Midbrain (tissue), 1 donor: ENCODE data around the gene VIL1.

Experiments
- DNase-seq: peaks from one replicate; lab custom pipeline; 2025; lab: John Stamatoyannopoulos, UW

Gene VIL1

DNA sequence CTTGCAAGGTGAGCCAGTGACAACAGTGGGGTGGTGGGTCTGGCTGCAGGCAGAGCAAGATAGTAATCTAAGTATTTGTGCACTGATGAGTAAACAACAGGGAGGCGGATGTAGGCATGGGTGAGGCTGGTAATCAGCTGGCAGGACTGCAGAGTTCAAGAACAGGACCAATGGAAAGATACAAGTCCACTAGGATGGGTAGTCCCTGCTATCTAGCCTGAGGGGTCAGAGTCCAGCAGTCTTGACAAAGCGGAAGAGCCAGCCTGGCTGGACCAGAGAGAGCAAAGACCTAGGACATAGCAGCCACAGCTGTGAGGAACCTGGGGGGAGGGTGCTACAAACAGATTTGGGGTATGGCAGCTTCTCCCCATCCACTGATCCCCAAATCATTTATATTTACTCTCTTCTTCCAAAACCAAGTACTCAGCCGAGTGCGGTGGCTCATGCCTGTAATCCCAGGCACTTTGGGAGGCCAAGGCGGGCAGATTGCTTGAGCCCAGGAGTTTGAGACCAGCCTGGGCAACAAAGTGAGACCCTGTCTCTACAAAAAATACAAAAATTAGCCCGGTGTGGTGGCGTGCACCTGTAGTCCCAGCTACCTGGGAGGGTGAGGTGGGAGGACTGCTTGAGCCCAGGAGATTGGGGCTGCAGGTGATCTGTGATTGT is 25.9 kb downstream of the VIL1 start:
- DNase-seq = no peak

DNA sequence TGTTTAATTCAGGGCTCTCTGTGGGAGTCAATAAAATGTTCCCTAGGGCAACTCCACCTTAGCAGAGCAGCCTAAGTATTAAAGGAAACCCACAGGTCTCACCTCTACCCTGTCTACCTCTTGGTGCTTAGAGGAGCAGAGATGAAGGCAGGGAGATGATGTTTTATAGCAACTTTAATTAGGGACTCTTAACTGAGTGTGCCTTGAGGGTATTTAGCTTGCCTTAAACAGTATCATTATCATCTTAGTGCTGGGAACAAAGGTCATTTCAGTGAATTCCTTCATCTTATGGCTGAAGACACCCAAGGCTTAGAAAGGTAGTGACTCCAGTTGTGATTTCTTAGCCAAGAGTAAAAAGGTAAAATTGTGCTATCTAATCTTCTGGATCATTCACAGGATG is 26.7 kb downstream of the VIL1 start:
- DNase-seq = no peak

DNA sequence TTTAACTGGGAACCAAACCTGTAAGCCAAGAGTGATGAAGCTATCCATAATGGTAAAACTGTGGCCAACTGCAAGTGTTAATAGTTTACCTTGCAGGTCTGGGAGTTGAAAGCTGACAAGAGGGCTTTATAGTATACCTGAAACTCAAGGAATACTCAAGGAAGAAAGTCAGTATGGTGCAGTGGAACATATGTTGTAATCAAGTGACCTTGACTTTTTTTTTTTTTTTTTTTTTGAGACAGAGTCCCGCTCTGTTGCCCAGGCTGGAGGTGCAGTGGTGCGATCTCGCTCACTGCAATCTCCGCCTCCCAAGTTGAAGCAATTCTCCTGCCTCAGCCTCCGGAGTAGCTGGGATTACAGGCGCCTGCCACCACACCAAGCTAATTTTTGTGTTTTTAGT is 27.6 kb downstream of the VIL1 start:
- no peak for DNase-seq

DNA sequence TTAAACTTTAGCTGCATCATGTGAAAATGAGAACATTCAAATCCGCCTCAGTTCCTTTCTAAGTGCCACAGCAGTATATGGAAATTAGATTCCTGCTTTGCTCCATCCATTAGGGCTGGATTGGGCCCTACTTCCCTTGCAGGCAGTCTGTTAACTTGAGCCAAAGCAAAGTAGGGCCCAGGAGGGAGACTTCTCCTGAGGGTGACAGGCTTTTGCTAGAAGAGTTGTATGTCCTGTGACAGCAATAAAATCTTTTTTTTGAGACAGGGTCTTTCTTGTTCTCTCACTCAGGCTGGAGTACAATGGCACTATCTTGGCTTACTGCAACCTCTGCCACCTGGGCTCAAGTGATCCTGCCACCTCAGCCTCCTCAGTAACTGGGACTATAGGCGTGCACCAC is 28.1 kb downstream of the VIL1 start:
- DNase-seq = no peak

DNA sequence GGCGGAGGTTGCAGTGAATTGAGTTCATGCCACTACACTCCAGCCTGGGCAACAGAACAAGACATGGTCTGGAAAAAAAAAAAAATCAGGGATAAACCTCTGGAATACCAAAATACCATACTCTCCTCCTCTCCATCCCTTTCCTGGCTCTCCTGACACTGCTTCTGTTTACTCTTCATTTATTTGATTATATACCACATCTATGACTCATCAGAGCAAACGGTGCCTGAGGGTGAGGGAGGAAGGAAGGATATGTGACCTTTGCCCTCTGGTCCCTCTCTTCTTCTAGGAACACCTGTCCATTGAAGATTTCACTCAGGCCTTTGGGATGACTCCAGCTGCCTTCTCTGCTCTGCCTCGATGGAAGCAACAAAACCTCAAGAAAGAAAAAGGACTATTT is 30.0 kb downstream of the VIL1 start:
- no peak for DNase-seq

DNA sequence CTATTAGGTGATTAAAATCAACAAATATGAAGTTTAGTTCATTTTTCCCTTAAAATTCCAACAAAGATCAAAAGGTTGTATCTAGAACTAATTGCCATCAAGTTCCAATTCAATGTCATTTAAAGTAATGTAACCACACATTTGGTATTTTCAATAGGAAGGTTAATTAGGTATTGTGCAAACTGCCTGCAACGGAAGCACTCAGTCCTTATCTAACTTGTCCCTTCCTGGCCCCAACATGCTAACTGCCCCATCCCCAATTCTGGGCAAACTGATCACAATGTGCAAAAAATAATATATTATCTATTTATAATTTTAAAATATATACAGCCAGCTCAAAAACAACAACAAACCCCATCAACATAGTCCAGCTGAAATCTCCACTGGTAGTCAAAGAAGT is 33.2 kb downstream of the VIL1 start:
- no peak for DNase-seq

DNA sequence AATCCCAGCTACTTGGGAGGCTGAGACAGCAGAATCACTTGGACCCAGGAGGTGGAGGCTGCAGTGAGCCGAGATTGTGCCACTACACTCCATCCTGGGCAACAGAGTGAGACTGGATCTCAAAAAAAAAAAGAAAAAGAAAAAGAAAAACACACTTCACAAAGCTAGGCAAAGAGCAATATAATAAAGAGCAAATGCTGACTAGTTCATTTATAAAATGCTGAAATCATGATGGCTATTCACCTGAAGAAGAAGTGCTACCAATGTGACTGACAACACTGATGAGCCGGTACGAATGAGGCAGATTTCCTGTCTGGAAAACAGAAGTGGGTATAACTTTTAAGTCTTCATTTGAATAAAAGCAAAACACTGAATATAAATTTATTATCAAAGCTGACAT is 37.9 kb downstream of the VIL1 start:
- DNase-seq = no peak

DNA sequence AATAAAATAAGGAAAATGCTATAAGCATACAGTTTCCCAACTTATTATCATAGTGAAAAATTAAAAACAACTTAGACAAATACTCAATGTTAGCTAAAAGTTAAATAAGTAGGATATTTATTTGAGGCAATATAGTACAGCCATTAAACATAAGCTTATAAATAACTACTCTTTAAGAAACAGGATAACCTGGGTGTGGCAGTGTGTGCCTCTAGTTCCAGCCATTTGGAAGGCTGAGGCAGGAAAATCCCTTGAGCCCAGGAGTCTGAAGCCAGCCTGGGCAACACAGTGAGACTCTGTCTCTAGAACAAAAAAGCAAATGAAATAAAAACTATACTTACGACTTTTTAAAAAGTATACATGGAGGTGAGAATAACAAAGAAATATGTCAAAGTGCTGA is 39.7 kb downstream of the VIL1 start:
- DNase-seq = no peak

DNA sequence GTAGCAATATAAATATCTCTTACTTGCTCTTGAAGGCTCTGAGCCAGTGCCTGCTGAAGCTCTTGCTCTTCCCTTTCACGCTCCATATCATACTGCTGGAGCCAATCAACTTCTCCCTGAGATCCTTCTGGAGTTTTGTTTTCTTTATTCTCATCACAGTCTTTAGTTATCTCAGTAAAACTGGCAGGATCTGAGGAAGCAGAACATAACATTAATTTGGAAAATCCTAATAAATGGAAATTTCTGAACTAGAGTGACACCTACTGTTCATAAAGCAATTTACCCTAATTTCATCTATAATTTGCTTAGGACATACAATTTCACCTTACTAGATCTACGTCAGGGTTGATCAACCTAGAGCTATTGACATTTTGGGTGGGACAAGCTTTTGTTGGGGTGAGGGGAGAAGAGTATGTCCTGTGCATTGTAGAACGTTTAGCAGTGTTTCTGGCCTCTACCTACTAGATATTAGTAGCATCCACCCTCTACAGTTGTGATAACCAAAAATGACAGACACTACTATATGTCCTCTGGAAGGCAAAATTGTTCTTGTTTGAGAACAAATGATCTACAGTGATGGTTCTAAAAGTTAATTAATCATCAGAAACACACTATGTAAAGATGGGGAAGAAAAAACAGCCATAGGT is 47.2 kb downstream of the VIL1 start:
- no peak for DNase-seq

DNA sequence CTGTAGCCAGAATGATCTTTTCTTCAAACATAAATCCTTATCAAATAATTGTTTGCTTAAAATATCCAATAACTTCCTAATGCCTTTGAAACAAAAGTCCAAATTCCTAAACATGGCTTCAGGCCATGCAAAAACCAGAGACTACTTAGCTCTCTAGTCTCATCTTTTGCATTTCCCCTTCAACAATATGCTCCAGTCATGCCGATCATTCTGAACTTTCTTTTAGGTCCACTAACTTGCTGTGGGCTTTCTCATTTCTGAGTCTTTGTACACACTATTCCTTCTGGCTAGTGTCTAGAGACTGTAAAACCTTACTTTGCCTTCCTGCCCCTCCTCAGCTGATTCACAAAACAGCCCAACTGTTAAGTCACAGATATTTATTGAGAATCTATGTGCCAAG is 51.5 kb downstream of the VIL1 start:
- DNase-seq = no peak

DNA sequence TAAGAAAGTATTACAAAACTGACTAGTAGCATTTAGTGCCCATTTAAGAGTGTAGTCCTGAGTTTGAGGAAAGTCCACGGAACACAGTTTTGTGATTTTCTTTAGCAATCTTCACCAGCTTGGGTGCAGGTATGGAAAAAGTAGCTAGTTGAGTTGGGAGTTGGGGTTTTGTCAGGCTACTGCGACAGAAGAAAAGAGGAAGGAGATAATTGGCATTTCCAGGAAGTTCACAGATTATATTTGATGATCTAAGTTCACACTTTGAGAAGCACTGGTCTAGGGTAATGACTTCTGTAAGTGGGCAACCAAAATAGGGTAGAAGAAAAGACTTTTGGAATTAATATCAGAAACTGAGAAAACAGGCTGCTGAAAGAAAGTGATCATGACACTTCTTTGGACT is 52.1 kb downstream of the VIL1 start:
- no peak for DNase-seq

DNA sequence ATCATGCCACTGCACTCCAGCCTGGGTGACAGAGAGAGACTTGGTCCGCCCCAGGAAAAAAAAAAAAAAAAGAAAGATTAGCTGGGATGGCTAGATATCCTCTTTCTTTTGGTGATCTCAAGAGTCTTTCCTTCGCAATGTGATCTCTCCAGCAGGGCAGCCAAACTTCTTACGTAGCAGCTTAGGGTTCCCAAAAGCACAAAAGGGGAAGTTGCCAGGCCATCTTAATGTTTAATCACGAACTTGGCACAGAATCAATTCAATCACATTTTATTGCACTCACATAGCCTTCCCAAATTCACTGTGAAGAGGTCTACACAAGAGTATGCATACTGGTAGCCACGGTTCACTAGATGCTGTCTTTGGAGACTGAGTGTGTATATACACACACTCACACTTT is 53.1 kb downstream of the VIL1 start:
- no peak for DNase-seq

DNA sequence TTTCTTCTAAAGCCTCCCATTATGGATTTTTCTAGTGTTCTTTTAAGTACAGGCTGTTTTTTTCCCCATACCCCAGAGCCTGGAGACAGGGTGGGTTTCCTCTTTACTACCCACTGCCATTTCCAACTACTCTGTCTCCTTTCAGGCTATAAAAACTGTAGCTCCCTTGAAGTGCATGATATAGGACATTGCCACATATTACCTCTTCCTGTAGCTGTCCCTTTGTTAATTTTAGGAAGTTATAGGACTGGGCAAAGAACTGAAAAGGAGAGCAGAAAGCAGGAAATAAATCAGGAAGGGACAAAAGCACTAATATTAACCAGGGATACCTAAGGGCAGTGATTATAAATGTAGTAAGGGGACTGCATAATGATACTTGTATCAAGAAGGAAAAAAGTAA is 54.1 kb downstream of the VIL1 start:
- DNase-seq = no peak

DNA sequence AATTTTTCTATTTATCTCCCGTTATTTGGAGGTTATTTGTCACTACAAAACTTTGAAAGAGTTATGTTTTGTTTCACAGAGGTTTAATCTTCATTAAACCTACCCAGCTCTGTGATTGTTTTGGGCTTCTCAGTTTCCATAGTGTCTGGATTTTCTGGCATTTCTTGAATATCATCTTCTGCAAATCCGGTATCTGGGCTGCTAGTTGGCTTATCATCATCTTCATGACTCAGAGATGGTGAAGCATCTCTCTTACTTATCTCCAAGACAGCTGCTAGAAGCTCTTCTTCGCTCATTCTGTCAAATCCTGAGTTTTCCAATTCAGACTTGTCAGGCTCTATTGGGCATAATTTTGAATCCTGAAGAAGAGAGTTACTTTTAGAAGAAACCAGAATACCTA is 55.6 kb downstream of the VIL1 start:
- no peak for DNase-seq

DNA sequence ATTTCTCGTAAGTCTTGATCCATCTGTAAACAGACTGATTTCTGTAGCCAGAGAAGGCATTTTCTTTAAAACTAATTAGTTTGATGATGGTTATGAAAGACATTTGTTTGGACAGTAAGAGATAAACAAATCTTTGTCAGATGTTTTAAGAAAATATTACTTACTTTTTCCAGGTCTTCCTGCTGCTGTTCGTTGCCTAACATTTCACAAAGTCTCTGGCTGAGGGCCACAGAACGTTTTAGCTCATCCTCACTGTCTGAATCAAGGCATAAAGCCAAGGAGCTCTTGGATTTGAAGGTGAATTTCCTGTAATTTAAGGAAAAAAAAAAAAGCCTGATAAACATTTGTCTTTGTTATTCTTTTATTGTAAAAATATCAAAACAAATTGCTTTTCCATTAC is 57.8 kb downstream of the VIL1 start:
- no peak for DNase-seq

DNA sequence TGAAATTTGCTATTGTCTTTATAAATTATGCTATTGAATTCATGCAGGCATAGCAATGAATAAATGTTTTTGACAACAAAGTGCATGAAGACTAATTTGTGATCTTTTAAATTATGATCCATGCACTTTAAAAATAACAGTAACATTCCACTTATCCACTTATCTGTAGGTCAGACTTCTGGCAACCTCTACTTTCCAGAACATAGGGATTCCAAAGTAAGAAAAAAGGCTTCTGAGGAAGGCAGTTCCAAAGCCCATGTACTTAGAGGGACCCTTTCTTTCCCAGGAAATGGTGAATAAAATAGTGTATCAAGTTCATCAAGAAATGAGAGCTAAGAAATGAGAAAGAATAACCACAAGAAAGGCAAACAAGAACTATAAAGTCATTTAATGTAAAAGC is 58.3 kb downstream of the VIL1 start:
- DNase-seq = no peak

DNA sequence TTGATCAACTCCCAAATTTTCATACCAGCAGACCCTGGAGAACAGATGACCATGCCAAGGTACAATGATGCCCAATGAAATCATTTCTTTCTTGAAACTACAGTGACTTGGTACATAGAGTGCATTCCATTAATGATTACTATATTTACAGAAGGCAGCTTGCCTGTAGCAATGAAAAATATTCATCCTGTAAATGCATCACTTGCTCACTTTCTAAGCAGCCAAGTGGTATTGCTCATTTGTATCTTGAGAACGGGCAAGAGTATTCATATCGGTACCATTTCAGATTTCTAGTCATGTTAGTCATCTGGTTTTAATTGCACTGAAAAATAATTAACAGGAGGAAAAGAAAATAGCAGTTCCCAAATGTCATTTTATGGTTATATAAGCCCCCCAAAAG is 59.6 kb downstream of the VIL1 start:
- DNase-seq = no peak

DNA sequence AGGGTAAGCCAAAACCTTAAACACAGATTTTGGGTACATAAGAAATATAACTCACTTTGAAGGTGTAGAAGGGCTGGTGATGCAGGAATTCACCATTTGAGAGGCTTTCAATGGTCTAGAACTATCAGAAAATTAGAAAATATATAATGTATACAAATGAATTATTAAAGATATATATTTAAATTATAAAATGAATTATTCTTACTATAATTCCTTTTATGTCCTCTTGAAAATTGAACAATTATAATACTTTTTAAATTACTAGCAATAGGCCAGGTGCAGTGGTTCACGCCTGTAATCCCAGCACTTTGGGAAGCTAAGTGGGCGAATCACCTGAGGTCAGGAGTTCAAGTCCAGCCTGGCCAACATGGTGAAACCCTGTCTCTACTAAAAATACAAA is 60.7 kb downstream of the VIL1 start:
- no peak for DNase-seq

DNA sequence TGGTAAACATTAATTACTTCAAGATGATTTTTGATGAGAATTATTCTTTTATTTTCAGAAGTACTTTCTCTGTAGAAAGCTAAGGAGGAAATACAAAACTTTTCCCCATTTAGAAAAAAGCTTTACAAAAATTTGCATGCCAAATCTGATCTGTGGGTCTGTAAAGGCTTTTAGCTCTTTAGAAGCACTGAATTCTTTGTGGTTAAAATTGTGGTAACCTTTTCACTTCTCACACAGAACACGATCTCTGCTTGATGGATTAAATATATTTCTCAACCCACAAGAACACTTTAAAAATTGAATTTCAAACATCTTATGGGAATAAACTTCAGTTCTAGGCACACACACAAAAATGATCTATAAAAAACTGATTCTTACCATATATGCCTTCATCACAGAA is 63.7 kb downstream of the VIL1 start:
- no peak for DNase-seq

DNA sequence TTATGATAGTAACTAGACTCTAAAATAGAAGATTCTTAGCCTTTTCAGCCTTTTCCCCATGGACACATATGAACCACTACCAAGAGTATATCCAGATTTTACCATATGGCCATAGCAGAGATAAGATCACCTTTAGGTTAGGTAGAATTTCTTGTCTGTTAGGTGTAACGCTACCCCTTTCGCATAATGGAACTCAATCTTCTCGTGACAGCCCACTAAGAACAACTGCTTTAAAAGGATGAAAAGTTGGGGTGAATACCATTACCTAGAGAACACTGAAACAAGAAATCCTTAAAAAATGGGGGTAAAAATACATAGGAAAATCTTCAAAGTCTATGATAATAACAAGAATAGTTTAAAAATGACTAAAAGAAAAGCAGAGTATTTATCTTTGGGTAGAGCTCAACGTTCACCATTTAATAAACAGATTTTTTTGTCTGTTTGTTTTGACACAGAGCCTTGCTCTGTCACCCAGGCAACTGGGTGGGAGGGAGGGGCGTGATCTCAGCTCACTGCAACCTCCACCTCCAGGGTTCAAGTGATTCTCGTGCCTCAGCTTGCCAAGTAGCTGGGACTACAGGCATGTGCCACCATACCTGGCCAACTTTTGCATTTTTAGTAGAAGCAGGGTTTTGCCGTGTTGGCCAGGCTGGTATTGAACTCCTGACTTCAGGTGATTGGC is 67.2 kb downstream of the VIL1 start:
- no peak for DNase-seq

DNA sequence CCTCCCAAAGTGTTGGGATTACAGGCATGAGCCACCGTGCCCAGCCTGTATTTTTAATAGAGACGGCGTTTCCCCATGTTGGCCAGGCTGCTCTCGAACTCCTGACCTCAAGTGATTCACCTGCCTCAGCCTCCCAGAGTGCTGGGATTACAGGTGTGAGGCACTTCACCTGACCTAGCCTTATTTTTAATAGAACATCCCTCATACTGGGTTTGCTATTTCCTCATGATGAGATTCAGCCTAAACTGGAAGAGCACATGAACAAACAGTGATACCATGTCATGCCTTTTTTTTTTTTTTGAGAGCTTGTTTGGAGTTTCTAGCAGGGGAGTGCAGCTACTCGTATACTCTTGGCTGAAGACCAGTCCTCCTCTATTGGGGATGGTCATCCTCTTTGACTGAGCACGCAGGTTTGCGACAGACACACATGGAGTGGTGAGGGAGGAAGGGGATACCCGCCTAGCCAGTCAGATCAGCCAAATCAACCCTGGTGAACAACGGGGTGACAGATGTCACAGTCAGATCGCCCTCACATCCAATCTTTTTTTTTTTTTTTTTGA is 81.7 kb downstream of the VIL1 start:
- DNase-seq = no peak

DNA sequence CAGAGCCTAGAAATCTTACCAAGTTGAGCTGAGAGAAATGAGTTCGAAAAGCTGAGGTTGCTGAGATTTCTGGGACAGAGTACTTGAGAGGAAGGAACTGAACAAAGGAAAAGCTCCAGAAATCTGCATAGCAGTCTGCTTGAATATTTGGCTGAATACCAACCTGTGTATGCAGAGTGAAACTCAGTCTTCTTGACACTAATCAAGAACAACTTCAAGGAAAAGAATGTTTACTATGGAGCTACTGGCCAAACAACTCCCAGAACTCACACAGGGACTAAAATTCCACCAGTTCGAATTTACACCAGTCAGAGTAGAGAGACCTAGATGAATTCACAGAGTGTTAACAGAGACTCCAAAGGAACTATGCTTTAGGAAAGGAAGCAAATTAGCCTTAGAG is 82.7 kb downstream of the VIL1 start:
- DNase-seq = no peak
